ENCODE results near the gene IKBKG.
A peak's percentile ranks its signal among the peaks of the same experiment; 100 is the strongest.

GRCh38 chrX:154541896-154542722 lies 5.3 kb upstream of the IKBKG start:
- peak; percentile 64 for TF ChIP-seq POLR2AphosphoS5 (IDR thresholded peaks at IDR 0.05; ENCODE audit: insufficient read depth, low read depth, low read length)
- peak; percentile 33 for TF ChIP-seq POLR2A (IDR thresholded peaks at IDR 0.05; ENCODE audit: low read depth, low read length)
- TF ChIP-seq EZH2 (IDR thresholded peaks at IDR 0.05; ENCODE audit: borderline replicate concordance, low read depth, low read length, severe bottlenecking): no peak
- no peak for TF ChIP-seq MYC (IDR thresholded peaks at IDR 0.05; ENCODE audit: low read depth, low read length)
- TF ChIP-seq GATA2 (IDR thresholded peaks at IDR 0.05; ENCODE audit: insufficient read depth, insufficient read length, low read depth, low read length): peak; percentile 36
- TF ChIP-seq, protein P1, sequence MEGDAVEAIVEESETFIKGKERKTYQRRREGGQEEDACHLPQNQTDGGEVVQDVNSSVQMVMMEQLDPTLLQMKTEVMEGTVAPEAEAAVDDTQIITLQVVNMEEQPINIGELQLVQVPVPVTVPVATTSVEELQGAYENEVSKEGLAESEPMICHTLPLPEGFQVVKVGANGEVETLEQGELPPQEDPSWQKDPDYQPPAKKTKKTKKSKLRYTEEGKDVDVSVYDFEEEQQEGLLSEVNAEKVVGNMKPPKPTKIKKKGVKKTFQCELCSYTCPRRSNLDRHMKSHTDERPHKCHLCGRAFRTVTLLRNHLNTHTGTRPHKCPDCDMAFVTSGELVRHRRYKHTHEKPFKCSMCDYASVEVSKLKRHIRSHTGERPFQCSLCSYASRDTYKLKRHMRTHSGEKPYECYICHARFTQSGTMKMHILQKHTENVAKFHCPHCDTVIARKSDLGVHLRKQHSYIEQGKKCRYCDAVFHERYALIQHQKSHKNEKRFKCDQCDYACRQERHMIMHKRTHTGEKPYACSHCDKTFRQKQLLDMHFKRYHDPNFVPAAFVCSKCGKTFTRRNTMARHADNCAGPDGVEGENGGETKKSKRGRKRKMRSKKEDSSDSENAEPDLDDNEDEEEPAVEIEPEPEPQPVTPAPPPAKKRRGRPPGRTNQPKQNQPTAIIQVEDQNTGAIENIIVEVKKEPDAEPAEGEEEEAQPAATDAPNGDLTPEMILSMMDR (IDR thresholded peaks at IDR 0.05; ENCODE audit: extremely low read depth in 1 of 2, insufficient read depth in 1 of 2, low read depth in 1 of 2, low read length in 2 of 2): no peak
- TF ChIP-seq FOS (IDR thresholded peaks at IDR 0.05; ENCODE audit: borderline replicate concordance, insufficient read depth, low read length): peak; percentile 81
- peak; percentile 53 for TF ChIP-seq JUN (IDR thresholded peaks at IDR 0.05; ENCODE audit: borderline replicate concordance, insufficient read depth, insufficient read length, low read depth)
- no peak for TF ChIP-seq MAX (IDR thresholded peaks at IDR 0.05; ENCODE audit: insufficient read depth, insufficient read length)

Data from endothelial cell of umbilical vein (primary cell).